K562 (cell line): ENCODE data around the gene DDX51. TPM values are rescaled to one million over a fixed set of nuclear protein-coding genes. Genes with fewer than 3 reads are reported as not detected.

ENCODE experiments used
- ATAC-seq: fragments of 200-7000 bp; cut with Tn5 transposase; 3 replicates; pipeline ENCODE4 v1.9.1; 2020; ENCODE audit warnings: moderate library complexity
- BruUV-seq: library from RNA; stranded (reverse); fragments of 400-500 nt; replicated peaks from 2 replicates; lab custom pipeline; 2021; lab: Mats Ljungman, UMichigan
- CTCF ChIA-PET: fragments of 300-600 bp; formaldehyde crosslinking; extraction: SDS; loops from one replicate; lab custom pipeline; 2021; ENCODE audit warnings: low intra/inter-chr PET ratio; lab: Yijun Ruan, JAX
- POLR2A ChIA-PET: fragments of 300-600, 350-650 bp; sonication (Branson Sonifier 250); formaldehyde crosslinking; extraction: SDS; loops from one replicate; lab custom pipeline; 2021; ENCODE audit warnings: antibody characterized with exemption, inconsistent platforms; lab: Yijun Ruan, JAX
- DNase-seq, 4 experiments: peaks; one replicate each; pipeline versions ENCODE4 v3.0.0 to v3.0.0-alpha.2; 2011 to 2018; ENCODE audit warnings: low spot score in 3 of 4, mixed read lengths in 3 of 4; ENCODE audit errors: extremely low read depth in 1 of 4
- FAIRE-seq: peaks from 2 replicates; lab custom pipeline; 2011; peaks lifted over from hg19 to GRCh38; lab: Jason Lieb, UNC
- H2AFZ ChIP-seq: 2 replicates; pipeline ENCODE4 v1.6.0; 2011; ENCODE audit warnings: low read depth, low read length, control low read depth, inconsistent platforms
- H3K27ac ChIP-seq: fragments of 200-600 bp; 3 replicates; pipeline ENCODE4 v1.8.0; 2011; ENCODE audit warnings: low read depth, mild to moderate bottlenecking, control low read depth, inconsistent platforms, low read length, moderate library complexity, mixed read lengths; ENCODE audit errors: extremely low read depth
- H3K27me3 ChIP-seq, 2 experiments: fragments of 300-600 bp in 1 of 2; 2 replicates in 1 of 2; 3 replicates in 1 of 2; pipeline versions ENCODE4 v1.6.0 to v1.8.0; 2011; ENCODE audit warnings: inconsistent platforms in 2 of 2, low read length in 2 of 2, mild to moderate bottlenecking in 1 of 2, mixed read lengths in 1 of 2, moderate library complexity in 1 of 2; ENCODE audit not compliant: control insufficient read depth in 2 of 2, insufficient read depth in 2 of 2
- H3K36me3 ChIP-seq: fragments of 300-600 bp; 3 replicates; pipeline ENCODE4 v1.8.0; 2011; ENCODE audit warnings: mild to moderate bottlenecking, low read length, inconsistent platforms; ENCODE audit not compliant: control insufficient read depth, insufficient read depth
- H3K4me1 ChIP-seq, 2 experiments: fragments of 200-600 bp in 1 of 2; replicated peaks in 1 of 2; 2 replicates in 1 of 2; 3 replicates in 1 of 2; pipeline versions ENCODE4 v1.5.1 to v1.8.0; 2011; ENCODE audit warnings: inconsistent platforms in 2 of 2, low read length in 2 of 2, mild to moderate bottlenecking in 1 of 2, mixed read lengths in 1 of 2, moderate library complexity in 1 of 2; ENCODE audit not compliant: control insufficient read depth in 2 of 2, insufficient read depth in 2 of 2
- H3K4me2 ChIP-seq: 2 replicates; pipeline ENCODE4 v1.6.1; 2011; ENCODE audit warnings: low read length, control low read depth, inconsistent platforms, mixed read lengths; ENCODE audit not compliant: insufficient read depth
- H3K4me3 ChIP-seq: fragments of 200-600 bp; sonication (generic), shearing (Covaris generic); 2 replicates; pipeline ENCODE4 v1.5.1; 2016; ENCODE audit warnings: control low read depth, inconsistent platforms
- H3K79me2 ChIP-seq: fragments of 200-600 bp; 3 replicates; pipeline ENCODE4 v1.8.0; 2011; ENCODE audit warnings: low read length, inconsistent platforms; ENCODE audit not compliant: control insufficient read depth, insufficient read depth
- H3K9ac ChIP-seq, 2 experiments: 2 replicates each; pipeline versions ENCODE4 v1.6.0 to v1.6.1; 2011; ENCODE audit warnings: low read depth in 2 of 2, low read length in 2 of 2, control low read depth in 1 of 2, inconsistent platforms in 1 of 2, mild to moderate bottlenecking in 1 of 2, mixed read lengths in 1 of 2; ENCODE audit not compliant: insufficient read depth in 1 of 2
- H3K9me1 ChIP-seq: one replicate; pipeline ENCODE4 v1.6.0; 2011; ENCODE audit warnings: inconsistent platforms, mild to moderate bottlenecking, low read length, moderate library complexity; ENCODE audit not compliant: control insufficient read depth, insufficient read depth
- H3K9me3 ChIP-seq: replicated peaks from 2 replicates; pipeline ENCODE4 v1.5.1; 2011; ENCODE audit warnings: low read depth, low read length, inconsistent platforms; ENCODE audit not compliant: control insufficient read depth, insufficient read depth
- H4K20me1 ChIP-seq: replicated peaks from 2 replicates; pipeline ENCODE4 v1.6.1; 2011; ENCODE audit warnings: low read length, inconsistent platforms, mixed read lengths; ENCODE audit not compliant: control insufficient read depth, insufficient read depth
- CUX1 ChIP-seq: fragments of 200-800 bp; sonication (Bioruptor generic); IDR thresholded peaks from 2 replicates; pipeline ENCODE4 v1.6.1; 2016; ENCODE audit warnings: missing genetic modification characterization, missing compliant biosample characterization
- E2F3 ChIP-seq: fragments of 250-450 bp; sonication (Bioruptor Pico); IDR thresholded peaks from 2 replicates; pipeline ENCODE4 v1.4.0; 2020; ENCODE audit warnings: mild to moderate bottlenecking
- KDM1A ChIP-seq, 2 experiments: fragments of 450-650 bp; IDR thresholded peaks; 2 replicates each; pipeline ENCODE4 v1.6.1; 2016; ENCODE audit warnings: mild to moderate bottlenecking in 2 of 2
- MAFK ChIP-seq: IDR thresholded peaks from 2 replicates; pipeline ENCODE4 v1.6.1; 2011; ENCODE audit warnings: low read length, improper control_type of control experiment
- MECOM ChIP-seq: fragments of 250-450 bp; sonication (Bioruptor Pico); IDR thresholded peaks from 2 replicates; pipeline ENCODE4 v1.8.0; 2022; ENCODE audit warnings: inconsistent platforms
- MYBL2 ChIP-seq, 2 experiments: fragments of 450-650 bp in 1 of 2; sonication (generic) in 1 of 2; formaldehyde crosslinking in 1 of 2; IDR thresholded peaks; 2 replicates each; pipeline versions ENCODE4 v1.6.1 to v1.8.1; 2017 to 2022; ENCODE audit warnings: borderline replicate concordance in 1 of 2, inconsistent platforms in 1 of 2, low read depth in 1 of 2, mild to moderate bottlenecking in 1 of 2, missing genetic modification reagents in 1 of 2, moderate library complexity in 1 of 2
- NKRF ChIP-seq: fragments of 450-650 bp; IDR thresholded peaks from 2 replicates; pipeline ENCODE4 v1.6.1; 2016; ENCODE audit warnings: borderline replicate concordance
- STAT5A ChIP-seq: IDR thresholded peaks from 2 replicates; pipeline ENCODE4 v1.6.1; 2012; ENCODE audit warnings: low read length, inconsistent platforms, borderline replicate concordance
- ZFP91 ChIP-seq: sonication (generic); formaldehyde crosslinking; IDR thresholded peaks from 2 replicates; pipeline ENCODE4 v1.8.0; 2022; ENCODE audit warnings: mild to moderate bottlenecking, missing genetic modification reagents
- ZFX ChIP-seq: sonication (generic); formaldehyde crosslinking; IDR thresholded peaks from 2 replicates; pipeline ENCODE4 v1.8.0; 2022; ENCODE audit warnings: mild to moderate bottlenecking, missing genetic modification reagents, moderate library complexity
- ZNF431 ChIP-seq: sonication (generic); formaldehyde crosslinking; IDR thresholded peaks from 2 replicates; pipeline ENCODE4 v1.8.0; 2022; ENCODE audit warnings: mild to moderate bottlenecking, missing genetic modification reagents
- ZNF561 ChIP-seq: fragments of 450-650 bp; formaldehyde crosslinking; conservative IDR thresholded peaks from 2 replicates; pipeline ENCODE4 v1.4.0; 2020; ENCODE audit warnings: mild to moderate bottlenecking, moderate library complexity
- ZNF780A ChIP-seq: fragments of 250-450 bp; sonication (Bioruptor Pico); IDR thresholded peaks from 2 replicates; pipeline ENCODE4 v1.5.0; 2021; ENCODE audit warnings: mild to moderate bottlenecking
- WGBS: fragments of 100-300 bp; shearing (Covaris generic); methylation state at CpG from one replicate; pipeline ENCODE4 v1.1.6; 2016; ENCODE audit warnings: low coverage, mixed read lengths; ENCODE audit not compliant: insufficient coverage; ENCODE audit errors: missing lambda C conversion rate; 5-methylcytosine and 5-hydroxymethylcytosine counted together
- in situ Hi-C: fragments of 300-500 bp; cut with MboI; formaldehyde crosslinking; loops from 4 replicates; pipeline ENCODE4 v1.15.0; 2018; ENCODE audit warnings: inconsistent platforms, mixed read lengths
- intact Hi-C: fragments of 100-400 bp; cut with micrococcal nuclease; formaldehyde crosslinking; loops from 2 replicates; pipeline ENCODE4 v1.14.2; 2022
- polyA plus RNA-seq, 8 experiments: library from polyadenylated mRNA; depleted of rRNA in 4 of 8; stranded (reverse) in 5 of 8; unstranded in 3 of 8; fragments of >200 nt; fragmentation: Nextera tagmentation in 2 of 8; fragmentation: Illumina TruSeq in 1 of 8; extraction: Ambion mirVana in 2 of 8; extraction: Trizol in 1 of 8; gene quantifications; 2 replicates each; pipeline versions ENCODE4 v1.2.1 to v1.2.3, GENCODE V29; 2011 to 2014; ENCODE audit warnings: inconsistent platforms in 1 of 8, missing spikeins in 1 of 8
- total RNA-seq, 7 experiments: library from RNA; depleted of rRNA in 6 of 7; stranded (reverse); fragments of >200 nt in 6 of 7; fragmentation: Illumina TruSeq in 2 of 7; extraction: Trizol in 2 of 7; gene quantifications; 2 replicates each; pipeline versions ENCODE4 v1.2.1 to v1.2.3, GENCODE V29; 2011 to 2021; ENCODE audit warnings: low replicate concordance in 1 of 7

Gene DDX51
- total and polyA plus RNA-seq, 9 of the 15 experiments (the other 6 are each of a cell fraction or from before 2014, with no cell fraction given), result 1.1 to 35.9 (median 12.4) TPM

GRCh38 chr12:132171293-132171967, 27.3 kb upstream of the DDX51 start:
- DNase-seq (no peak), FAIRE-seq (no peak), ATAC-seq (no peak)
- CTCF ChIA-PET, result no interaction called here
- POLR2A ChIA-PET, result interaction anchor here (1.5 kb wide), 1 partner anchor 13 kb away, joined by 5 read pairs; no protein-coding TSS in a partner anchor
- no TSS peak for BruUV-seq
- Histone ChIP-seq H3K9me1 (no peaks in the 10 kb centered on the region), H3K36me3 (no peaks in the 10 kb centered on the region), H3K4me2 (no peak overlapping the region), H2AFZ (no peak overlapping the region), H3K27ac (no peak overlapping the region), H3K4me3 (no peak overlapping the region), H3K79me2 (no peaks in the 10 kb centered on the region), H3K27me3 (peaks cover 46 to 68% of the 10 kb centered on the region in 2 experiments), H3K9me3 (no peaks in the 10 kb centered on the region), H3K9ac (0 out of 4 replicates have a peak overlapping the region, but pooled peaks of 1 of the 2 experiments have one; percentile 35), H3K4me1 (peaks cover 3 to 71% of the 10 kb centered on the region in 2 experiments; a peak in 4 of 5 replicates), H4K20me1 (peaks cover 10% of the 10 kb centered on the region)
- 1% methylated on average over 19 of the region's 24 CpGs for WGBS
- in situ Hi-C loops, result no loop called here
- intact Hi-C loops, result no loop called here
- no peak for TF ChIP-seq E2F3
- no peak for TF ChIP-seq ZNF561 (CRISPR knock-in tag)
- no peak for TF ChIP-seq ZNF780A (CRISPR knock-in tag)
- TF ChIP-seq ZNF431, result no peak
- TF ChIP-seq MYBL2 (IDR thresholded peaks at IDR 0.05; ENCODE audit: low read depth), result no peak
- no peak for TF ChIP-seq MYBL2 (CRISPR knock-in tag; IDR thresholded peaks at IDR 0.05; ENCODE audit: borderline replicate concordance)
- TF ChIP-seq STAT5A, result no peak
- no peak for TF ChIP-seq KDM1A (IDR thresholded peaks at IDR 0.05)
- no peak for TF ChIP-seq MECOM (CRISPR knock-in tag)
- TF ChIP-seq MAFK, result no peak
- TF ChIP-seq ZFP91 (CRISPR knock-in tag), result no peak
- TF ChIP-seq CUX1 (CRISPR knock-in tag), result no peak
- no peak for TF ChIP-seq NKRF
- no peak for TF ChIP-seq ZFX (CRISPR knock-in tag)
